Endothelial cell of umbilical vein (primary cell): ENCODE results near the gene RPL36A.

ENCODE experiments used
- EZH2 ChIP-seq: IDR thresholded peaks from 2 replicates; pipeline ENCODE4 v1.6.1; 2012; ENCODE audit warnings: borderline replicate concordance, low read depth, mild to moderate bottlenecking, moderate library complexity, low read length, inconsistent platforms; ENCODE audit not compliant: severe bottlenecking
- JUN ChIP-seq: IDR thresholded peaks from 2 replicates; pipeline ENCODE4 v1.6.1; 2011; ENCODE audit warnings: borderline replicate concordance, low read depth; ENCODE audit not compliant: insufficient read length, insufficient read depth
- MYC ChIP-seq: IDR thresholded peaks from one replicate; pipeline ENCODE4 v1.6.1; 2011; ENCODE audit warnings: mild to moderate bottlenecking, low read depth, low read length
- POLR2A ChIP-seq: IDR thresholded peaks from 2 replicates; pipeline ENCODE4 v1.6.1; 2012; ENCODE audit warnings: low read depth, mild to moderate bottlenecking, control low read depth, low read length
- POLR2AphosphoS5 ChIP-seq: IDR thresholded peaks from 2 replicates; pipeline ENCODE4 v1.6.1; 2012; ENCODE audit warnings: low read depth, mild to moderate bottlenecking, control low read depth, low read length, moderate library complexity; ENCODE audit not compliant: insufficient read depth
- TF ChIP-seq, protein P1 (sequence below), 2 donors: IDR thresholded peaks; 1 replicate in 1 of 2; 2 replicates in 1 of 2; pipeline ENCODE4 v1.5.1; 2011; ENCODE audit warnings: low read length in 2 of 2, mild to moderate bottlenecking in 2 of 2, moderate library complexity in 2 of 2, control low read depth in 1 of 2, inconsistent platforms in 1 of 2, low read depth in 1 of 2; ENCODE audit not compliant: insufficient read depth in 1 of 2; ENCODE audit errors: extremely low read depth in 1 of 2
- TF ChIP-seq, protein P2 (sequence below): IDR thresholded peaks from 2 replicates; pipeline ENCODE4 v1.6.1; 2011; ENCODE audit not compliant: insufficient read depth, insufficient read length

DNA sequence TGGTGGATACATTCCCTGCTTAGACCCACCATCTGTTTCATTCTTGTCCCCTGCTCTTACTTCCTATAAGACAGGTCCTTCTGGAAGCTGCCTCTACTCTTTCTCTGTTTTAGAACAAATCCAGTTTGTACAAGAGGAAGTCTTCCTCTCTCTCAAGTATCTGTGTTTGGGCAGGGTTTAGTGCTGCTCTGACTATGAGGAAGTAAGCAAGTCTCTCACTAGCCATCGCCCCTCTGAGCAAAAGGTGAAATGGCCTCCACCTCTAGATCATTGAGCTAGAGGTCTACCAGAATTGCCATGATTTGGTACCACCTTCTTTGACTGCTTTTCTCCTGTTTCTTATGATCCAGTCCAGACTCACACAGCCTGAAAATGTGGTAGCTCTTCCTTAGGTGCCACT is 13.3 kb upstream of the RPL36A start:
- TF ChIP-seq, protein P1, sequence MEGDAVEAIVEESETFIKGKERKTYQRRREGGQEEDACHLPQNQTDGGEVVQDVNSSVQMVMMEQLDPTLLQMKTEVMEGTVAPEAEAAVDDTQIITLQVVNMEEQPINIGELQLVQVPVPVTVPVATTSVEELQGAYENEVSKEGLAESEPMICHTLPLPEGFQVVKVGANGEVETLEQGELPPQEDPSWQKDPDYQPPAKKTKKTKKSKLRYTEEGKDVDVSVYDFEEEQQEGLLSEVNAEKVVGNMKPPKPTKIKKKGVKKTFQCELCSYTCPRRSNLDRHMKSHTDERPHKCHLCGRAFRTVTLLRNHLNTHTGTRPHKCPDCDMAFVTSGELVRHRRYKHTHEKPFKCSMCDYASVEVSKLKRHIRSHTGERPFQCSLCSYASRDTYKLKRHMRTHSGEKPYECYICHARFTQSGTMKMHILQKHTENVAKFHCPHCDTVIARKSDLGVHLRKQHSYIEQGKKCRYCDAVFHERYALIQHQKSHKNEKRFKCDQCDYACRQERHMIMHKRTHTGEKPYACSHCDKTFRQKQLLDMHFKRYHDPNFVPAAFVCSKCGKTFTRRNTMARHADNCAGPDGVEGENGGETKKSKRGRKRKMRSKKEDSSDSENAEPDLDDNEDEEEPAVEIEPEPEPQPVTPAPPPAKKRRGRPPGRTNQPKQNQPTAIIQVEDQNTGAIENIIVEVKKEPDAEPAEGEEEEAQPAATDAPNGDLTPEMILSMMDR (IDR thresholded peaks at IDR 0.05; ENCODE audit: extremely low read depth in 1 of 2, insufficient read depth in 1 of 2, low read depth in 1 of 2, low read length in 2 of 2), result no peak
- TF ChIP-seq POLR2A (no peak), JUN (no peak), EZH2 (no peak), POLR2AphosphoS5 (no peak), MYC (no peak)
- TF ChIP-seq, protein P2, sequence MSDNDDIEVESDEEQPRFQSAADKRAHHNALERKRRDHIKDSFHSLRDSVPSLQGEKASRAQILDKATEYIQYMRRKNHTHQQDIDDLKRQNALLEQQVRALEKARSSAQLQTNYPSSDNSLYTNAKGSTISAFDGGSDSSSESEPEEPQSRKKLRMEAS, result no peak
